Neutrophil (primary cell): ENCODE results near the gene SETD4.

ENCODE experiments used
- H3K27ac ChIP-seq: fragments of 200-600 bp; sonication (generic); 2 replicates; pipeline ENCODE4 v1.5.1; 2016; ENCODE audit warnings: mild to moderate bottlenecking, moderate library complexity
- H3K27me3 ChIP-seq: fragments of 200-600 bp; sonication (generic); 2 replicates; pipeline ENCODE4 v1.6.0; 2016; ENCODE audit warnings: mild to moderate bottlenecking
- H3K36me3 ChIP-seq: fragments of 200-600 bp; sonication (generic); 2 replicates; pipeline ENCODE4 v1.5.1; 2017
- H3K4me1 ChIP-seq, 2 experiments: fragments of 200-600 bp in 1 of 2; sonication (generic) in 1 of 2; 1 replicate in 1 of 2; 2 replicates in 1 of 2; pipeline versions ENCODE4 v1.5.1 to v1.6.1; 2013 to 2016; ENCODE audit warnings: low read depth in 1 of 2, low read length in 1 of 2, mild to moderate bottlenecking in 1 of 2, moderate library complexity in 1 of 2; ENCODE audit not compliant: control insufficient read depth in 1 of 2, insufficient read depth in 1 of 2
- H3K4me3 ChIP-seq, 2 experiments: fragments of 200-600 bp in 1 of 2; sonication (generic) in 1 of 2; 1 replicate in 1 of 2; 2 replicates in 1 of 2; pipeline ENCODE4 v1.5.1; 2013 to 2016; ENCODE audit warnings: low read depth in 1 of 2, low read length in 1 of 2, mild to moderate bottlenecking in 1 of 2, moderate library complexity in 1 of 2
- H3K9me3 ChIP-seq: fragments of 200-600 bp; sonication (generic); 2 replicates; pipeline ENCODE4 v1.5.1; 2016
- CTCF ChIP-seq: fragments of 200-600 bp; sonication (generic); IDR thresholded peaks from 2 replicates; pipeline ENCODE4 v1.5.1; 2016; ENCODE audit warnings: antibody characterized with exemption

The SETD4 gene

GRCh38 chr21:36053715-36054062 is 6.6 kb downstream of the SETD4 start:
- Histone ChIP-seq H3K4me1 (no peaks in the 10 kb centered on the region), H3K4me3 (no peak overlapping the region), H3K27ac (no peak overlapping the region), H3K9me3 (no peaks in the 10 kb centered on the region), H3K27me3 (no peaks in the 10 kb centered on the region), H3K36me3 (peaks cover 65% of the 10 kb centered on the region)
- no peak for TF ChIP-seq CTCF

- Histone ChIP-seq H3K9me3 (no peaks in the 10 kb centered on the region), H3K27me3 (no peaks in the 10 kb centered on the region), H3K36me3 (peaks cover 67% of the 10 kb centered on the region), H3K4me1 (no peaks in the 10 kb centered on the region), H3K27ac (no peak overlapping the region), H3K4me3 (no peak overlapping the region)
- TF ChIP-seq CTCF: no peak
Observed at GRCh38 chr21:36052860-36053714, 7.2 kb downstream of the SETD4 start.

DNA sequence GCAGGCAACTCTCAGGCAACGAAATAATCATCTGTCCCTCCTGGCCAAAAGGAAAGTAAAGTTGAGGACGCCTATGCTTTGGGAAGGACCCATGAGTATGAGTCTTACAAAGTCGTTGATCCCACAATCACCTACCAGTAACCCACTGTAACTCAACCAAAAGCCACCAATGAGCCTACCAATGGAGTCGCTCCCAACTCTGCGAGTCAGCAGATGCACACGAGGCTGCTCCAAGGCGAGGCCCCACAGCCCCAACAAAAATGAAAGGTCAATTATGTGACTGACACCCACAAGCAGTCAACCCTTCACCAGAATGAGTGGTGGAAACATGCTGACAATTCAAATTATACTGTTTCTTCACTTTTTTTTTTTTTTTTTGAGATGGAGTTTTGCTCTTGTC is 12.0 kb downstream of the SETD4 start:
- Histone ChIP-seq H3K27me3 (no peaks in the 10 kb centered on the region), H3K4me1 (no peaks in the 10 kb centered on the region), H3K36me3 (peaks cover 59% of the 10 kb centered on the region), H3K9me3 (no peaks in the 10 kb centered on the region), H3K27ac (no peak overlapping the region), H3K4me3 (no peak overlapping the region)
- no peak for TF ChIP-seq CTCF

DNA sequence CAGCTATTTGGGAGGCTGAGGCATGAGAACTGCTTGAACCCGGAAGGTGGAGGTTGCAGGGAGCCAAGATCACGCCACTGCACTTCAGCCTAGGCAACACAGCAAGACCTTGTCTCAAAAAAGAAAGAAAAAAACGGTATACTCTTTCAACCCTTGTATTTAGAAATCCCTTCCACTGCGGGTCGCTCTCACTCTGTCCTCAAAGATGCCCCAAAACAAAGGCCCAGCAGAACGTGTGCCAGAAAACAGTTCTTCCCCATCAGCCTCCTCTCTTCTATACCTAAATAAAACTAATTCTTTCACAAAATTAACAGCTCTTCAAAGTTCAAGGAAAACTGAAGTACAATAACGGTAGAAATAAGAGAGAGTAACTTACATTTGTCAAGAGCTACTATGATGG is 13.2 kb downstream of the SETD4 start:
- H3K9me3 ChIP-seq: no peaks in the 10 kb centered on the region

DNA sequence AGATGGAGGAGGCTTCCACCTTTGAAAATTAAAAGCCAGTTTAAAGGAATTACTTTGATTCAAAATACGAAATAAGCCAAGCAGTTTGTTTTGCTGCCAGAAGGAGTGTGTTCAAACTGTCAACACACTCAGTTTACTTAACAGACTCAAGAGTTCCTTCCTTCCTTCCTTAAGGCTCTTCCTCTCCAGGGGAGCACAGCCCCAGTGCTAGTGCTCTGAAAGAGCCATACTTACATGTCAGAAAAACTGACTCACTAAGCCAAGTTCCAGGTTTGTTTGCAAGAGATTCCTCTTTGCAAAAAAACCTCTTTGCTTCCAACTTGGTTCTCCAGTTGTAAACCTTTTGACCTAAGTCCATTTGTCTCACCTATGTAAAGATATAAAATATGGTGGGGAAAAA is 14.3 kb downstream of the SETD4 start:
- no peak for TF ChIP-seq CTCF
- H3K27ac ChIP-seq: no peak overlapping the region
- no peaks in the 10 kb centered on the region for H3K9me3 ChIP-seq
- H3K4me1 ChIP-seq: no peaks in the 10 kb centered on the region
- peaks cover 68% of the 10 kb centered on the region for H3K36me3 ChIP-seq
- no peak overlapping the region for H3K4me3 ChIP-seq
- H3K27me3 ChIP-seq: no peaks in the 10 kb centered on the region

More for the DNA sequence above, 13.2 kb downstream of the SETD4 start:
- H3K4me1 ChIP-seq: no peaks in the 10 kb centered on the region
- H3K27me3 ChIP-seq: no peaks in the 10 kb centered on the region
- H3K4me3 ChIP-seq: no peak overlapping the region
- peaks cover 60% of the 10 kb centered on the region for H3K36me3 ChIP-seq
- no peak for TF ChIP-seq CTCF
- no peak overlapping the region for H3K27ac ChIP-seq
